Cardiac muscle cell (in vitro differentiated cells and primary cell): ENCODE data around the gene KRTAP20-3. TPM values are rescaled to one million over a fixed set of nuclear protein-coding genes. Genes with fewer than 3 reads are reported as not detected.
A peak's percentile ranks its signal among the peaks of the same experiment; 100 is the strongest.

Experiments used
- DNase-seq, 2 donors: peaks; one replicate each; pipeline versions ENCODE4 v3.0.0 to v3.0.0-alpha.2; 2010 to 2017; ENCODE audit warnings: low read depth in 1 of 2, low spot score in 1 of 2
- H3K27ac ChIP-seq: fragments of 200-600 bp; sonication (generic); 2 replicates; pipeline ENCODE4 v1.5.1; 2016
- H3K27me3 ChIP-seq: fragments of 200-600 bp; sonication (generic); 2 replicates; pipeline ENCODE4 v1.6.0; 2016; ENCODE audit warnings: control low read depth
- H3K36me3 ChIP-seq: fragments of 200-600 bp; sonication (generic); 2 replicates; pipeline ENCODE4 v1.5.1; 2016; ENCODE audit warnings: control low read depth
- H3K4me1 ChIP-seq: fragments of 200-600 bp; sonication (generic); 2 replicates; pipeline ENCODE4 v1.8.1; 2017; ENCODE audit warnings: low read depth, mild to moderate bottlenecking, mixed run types
- H3K4me3 ChIP-seq: fragments of 200-600 bp; sonication (generic); 2 replicates; pipeline ENCODE4 v1.5.1; 2016; ENCODE audit warnings: mild to moderate bottlenecking
- H3K9me3 ChIP-seq: fragments of 200-600 bp; sonication (generic); 2 replicates; pipeline ENCODE4 v1.5.1; 2017; ENCODE audit warnings: low read depth, mild to moderate bottlenecking, control low read depth
- polyA plus RNA-seq: library from polyadenylated mRNA; unstranded; fragments of >200 nt; fragmentation: Nextera tagmentation; extraction: Ambion mirVana; gene quantifications from 2 replicates; pipeline ENCODE4 v1.2.1, GENCODE V29; 2016
- total RNA-seq: library from RNA; depleted of rRNA; stranded (reverse); fragments of >200 nt; gene quantifications from 2 replicates; pipeline ENCODE4 v1.2.3, GENCODE V29; 2016
- TF ChIP-seq, protein P1 (sequence below): IDR thresholded peaks from 2 replicates; pipeline ENCODE4 v1.5.1; 2012; ENCODE audit warnings: low read depth, mild to moderate bottlenecking, low read length

The KRTAP20-3 gene
- total and polyA plus RNA-seq, 2 experiments from 2014 or later = not detected

GRCh38 chr21:30623362-30623761, 19.3 kb upstream of the KRTAP20-3 start:
- Histone ChIP-seq H3K9me3 (no peaks in the 10 kb centered on the region), H3K4me3 (no peak overlapping the region), H3K27ac (no peak overlapping the region), H3K27me3 (no peaks in the 10 kb centered on the region), H3K36me3 (no peaks in the 10 kb centered on the region), H3K4me1 (no peaks in the 10 kb centered on the region)
- TF ChIP-seq, protein P1, sequence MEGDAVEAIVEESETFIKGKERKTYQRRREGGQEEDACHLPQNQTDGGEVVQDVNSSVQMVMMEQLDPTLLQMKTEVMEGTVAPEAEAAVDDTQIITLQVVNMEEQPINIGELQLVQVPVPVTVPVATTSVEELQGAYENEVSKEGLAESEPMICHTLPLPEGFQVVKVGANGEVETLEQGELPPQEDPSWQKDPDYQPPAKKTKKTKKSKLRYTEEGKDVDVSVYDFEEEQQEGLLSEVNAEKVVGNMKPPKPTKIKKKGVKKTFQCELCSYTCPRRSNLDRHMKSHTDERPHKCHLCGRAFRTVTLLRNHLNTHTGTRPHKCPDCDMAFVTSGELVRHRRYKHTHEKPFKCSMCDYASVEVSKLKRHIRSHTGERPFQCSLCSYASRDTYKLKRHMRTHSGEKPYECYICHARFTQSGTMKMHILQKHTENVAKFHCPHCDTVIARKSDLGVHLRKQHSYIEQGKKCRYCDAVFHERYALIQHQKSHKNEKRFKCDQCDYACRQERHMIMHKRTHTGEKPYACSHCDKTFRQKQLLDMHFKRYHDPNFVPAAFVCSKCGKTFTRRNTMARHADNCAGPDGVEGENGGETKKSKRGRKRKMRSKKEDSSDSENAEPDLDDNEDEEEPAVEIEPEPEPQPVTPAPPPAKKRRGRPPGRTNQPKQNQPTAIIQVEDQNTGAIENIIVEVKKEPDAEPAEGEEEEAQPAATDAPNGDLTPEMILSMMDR = no peak
- no peak for DNase-seq

- no peak for DNase-seq
- H3K27ac ChIP-seq = no peak overlapping the region
- TF ChIP-seq, protein P1 = no peak
Observed at GRCh38 chr21:30625449-30626165, 17.1 kb upstream of the KRTAP20-3 start.

DNA sequence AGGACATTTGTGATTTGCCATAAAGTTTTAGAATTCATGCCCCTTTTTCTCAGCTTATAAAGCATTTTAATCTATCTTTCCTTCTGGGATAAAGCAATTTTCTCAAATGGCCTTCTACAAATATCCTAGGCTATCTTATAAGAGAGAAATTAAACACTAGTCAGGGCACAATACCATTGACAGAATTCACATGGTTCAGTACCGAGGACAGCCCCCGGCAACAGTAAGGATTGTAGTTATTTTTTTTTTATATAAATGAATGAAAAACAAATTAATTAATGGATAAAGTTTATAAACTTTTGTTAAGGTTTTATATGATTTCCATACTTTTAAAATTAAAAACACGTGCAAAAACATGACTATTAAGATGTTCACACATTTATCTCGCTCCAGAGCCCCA, 14.6 kb upstream of the KRTAP20-3 start:
- Histone ChIP-seq H3K4me3 (no peak overlapping the region), H3K4me1 (no peaks in the 10 kb centered on the region), H3K27ac (no peak overlapping the region), H3K27me3 (no peaks in the 10 kb centered on the region), H3K36me3 (no peaks in the 10 kb centered on the region), H3K9me3 (no peaks in the 10 kb centered on the region)
- DNase-seq = no peak
- TF ChIP-seq, protein P1 = no peak

More at GRCh38 chr21:30625449-30626165, 17.1 kb upstream of the KRTAP20-3 start:
- Histone ChIP-seq H3K27me3 (no peaks in the 10 kb centered on the region), H3K4me3 (no peak overlapping the region), H3K36me3 (no peaks in the 10 kb centered on the region), H3K9me3 (no peaks in the 10 kb centered on the region), H3K4me1 (no peaks in the 10 kb centered on the region)

GRCh38 chr21:30629200-30629599, 13.5 kb upstream of the KRTAP20-3 start:
- no peak overlapping the region for H3K4me3 ChIP-seq
- TF ChIP-seq, protein P1 = no peak
- H3K36me3 ChIP-seq = no peaks in the 10 kb centered on the region
- no peak overlapping the region for H3K27ac ChIP-seq
- H3K27me3 ChIP-seq = no peaks in the 10 kb centered on the region
- H3K4me1 ChIP-seq = no peaks in the 10 kb centered on the region
- DNase-seq = peak in 1 of 2 donors; percentile 0
- no peaks in the 10 kb centered on the region for H3K9me3 ChIP-seq

GRCh38 chr21:30634906-30635305, 7.8 kb upstream of the KRTAP20-3 start, which contains the start of gene KRTAP20-2:
Gene KRTAP20-2, plus strand, starts transcription at chr21:30635206. Its CDS starts 58 bp downstream, at chr21:30635264.
- Histone ChIP-seq H3K36me3 (no peaks in the 10 kb centered on the region), H3K4me3 (no peak within 1 kb of the TSS), H3K27ac (no peak within 1 kb of the TSS), H3K27me3 (no peaks in the 10 kb centered on the region), H3K4me1 (no peaks in the 10 kb centered on the region), H3K9me3 (no peaks in the 10 kb centered on the region)
- no peak for DNase-seq
- TF ChIP-seq, protein P1 = no peak
